Measurements from ENCODE around the gene XXYLT1.

Gene XXYLT1

DNA sequence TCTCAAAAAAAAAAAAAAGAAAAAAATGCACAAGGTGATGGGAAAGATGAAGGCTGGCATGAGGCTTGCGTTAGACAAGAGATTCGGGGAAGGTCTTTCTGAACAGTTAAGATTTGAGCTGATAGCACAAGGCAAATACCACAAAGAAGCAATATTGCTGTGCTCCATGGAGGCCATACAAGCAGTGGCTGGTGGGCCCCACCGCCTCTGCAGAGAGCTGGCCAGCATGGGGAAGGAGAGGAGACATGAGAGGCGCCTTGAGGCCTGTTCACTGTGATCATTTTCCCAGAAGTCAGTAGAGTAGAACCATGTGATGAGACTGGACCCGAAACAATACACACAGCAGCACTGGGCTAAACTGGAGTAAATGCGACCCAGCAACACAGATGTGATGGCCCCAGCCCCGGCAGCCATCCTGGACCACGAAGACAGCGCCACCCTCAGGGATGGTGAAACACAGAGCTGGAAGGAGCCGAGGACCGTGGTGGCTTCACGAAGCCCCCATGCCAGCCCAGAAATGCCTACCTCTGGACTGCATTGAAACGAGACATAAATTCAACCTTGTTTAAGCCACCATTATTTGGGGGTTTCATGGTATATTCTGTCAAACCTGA lies 5.5 kb downstream of the XXYLT1 start:
- no peak for DNase-seq

DNA sequence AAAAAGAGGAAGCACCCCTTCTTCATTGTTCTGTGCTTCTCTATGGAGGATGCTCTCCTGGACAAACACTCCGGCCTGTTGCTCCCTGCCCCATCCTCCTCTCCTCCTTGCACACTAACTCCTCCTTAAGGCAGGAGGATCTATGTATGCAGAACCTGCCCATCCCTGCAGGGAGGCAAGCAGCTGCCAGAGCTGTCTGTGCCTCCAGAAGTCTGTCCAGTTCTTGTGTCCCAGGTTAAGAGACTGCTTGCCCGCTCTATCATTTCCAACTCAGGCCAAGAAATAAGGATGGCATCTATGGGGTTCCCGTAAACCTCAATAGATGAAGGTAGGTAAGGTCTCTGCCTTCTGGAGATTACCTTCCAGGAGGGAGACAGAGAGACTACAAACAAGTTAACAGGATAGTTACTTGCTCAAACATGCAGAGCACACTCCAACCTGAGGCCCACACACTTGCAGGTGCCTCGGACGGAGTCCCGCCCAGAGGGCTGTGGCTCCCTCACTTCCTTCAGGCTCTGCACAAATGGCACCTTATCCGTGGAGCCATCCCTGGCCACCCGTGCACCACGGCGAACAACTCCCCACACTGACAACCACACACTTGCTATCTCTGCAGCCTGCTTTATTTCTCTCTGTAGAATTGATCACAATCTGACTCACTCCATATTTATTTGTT lies 6.9 kb downstream of the XXYLT1 start:
- DNase-seq: no peak

DNA sequence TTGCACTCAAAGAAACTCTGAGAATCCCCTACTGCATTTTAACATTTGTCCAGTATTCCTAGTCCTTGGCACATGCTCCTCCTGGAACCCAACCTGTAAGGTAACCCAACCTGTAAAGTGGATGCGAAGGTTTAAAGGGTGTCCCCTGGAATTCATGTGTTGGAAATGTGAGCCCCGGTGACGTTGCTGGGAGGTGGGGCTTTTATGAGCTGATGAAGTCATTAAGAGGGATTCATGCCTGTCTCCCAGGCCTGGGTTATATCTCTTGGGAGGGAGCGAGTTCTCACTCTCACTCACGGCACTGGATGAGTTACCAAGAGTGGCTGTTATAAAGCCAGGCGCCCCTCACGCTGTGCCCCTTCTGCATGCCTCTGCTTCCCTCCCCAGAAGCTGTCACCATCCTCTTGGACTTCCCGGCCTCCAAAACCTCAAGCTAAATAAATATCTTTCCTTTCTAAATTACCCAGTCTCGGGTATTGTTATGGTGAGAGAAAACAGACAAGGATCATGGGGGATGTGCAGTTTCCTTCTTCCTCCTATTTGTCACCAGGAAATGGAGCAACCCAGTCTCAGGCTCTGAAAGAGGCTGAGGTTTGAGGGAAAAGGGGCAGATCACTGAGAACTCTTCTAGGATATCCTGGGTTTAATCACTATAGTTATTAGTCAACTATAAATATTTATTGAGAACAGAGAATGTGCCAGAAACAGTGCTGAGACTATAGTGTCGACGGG lies 7.6 kb downstream of the XXYLT1 start:
- DNase-seq: no peak

DNA sequence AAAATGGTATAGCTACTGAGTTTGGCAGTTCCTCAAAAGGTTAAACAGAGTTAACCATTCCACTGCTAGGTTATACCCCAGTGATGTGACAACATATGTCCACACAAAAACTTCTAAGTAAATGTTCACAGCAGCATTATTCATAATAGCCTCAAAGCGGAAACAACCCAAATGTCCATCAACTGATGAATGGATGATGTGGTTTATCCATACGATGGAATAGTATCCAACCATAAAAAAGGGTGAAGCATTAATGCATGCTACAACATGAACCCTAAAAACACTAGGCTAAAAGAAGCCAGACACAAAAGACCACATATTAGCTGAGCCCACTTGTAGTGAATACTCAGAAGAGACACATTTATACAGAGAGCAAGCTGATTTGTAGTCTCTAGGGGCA lies 9.0 kb downstream of the XXYLT1 start:
- no peak for DNase-seq

DNA sequence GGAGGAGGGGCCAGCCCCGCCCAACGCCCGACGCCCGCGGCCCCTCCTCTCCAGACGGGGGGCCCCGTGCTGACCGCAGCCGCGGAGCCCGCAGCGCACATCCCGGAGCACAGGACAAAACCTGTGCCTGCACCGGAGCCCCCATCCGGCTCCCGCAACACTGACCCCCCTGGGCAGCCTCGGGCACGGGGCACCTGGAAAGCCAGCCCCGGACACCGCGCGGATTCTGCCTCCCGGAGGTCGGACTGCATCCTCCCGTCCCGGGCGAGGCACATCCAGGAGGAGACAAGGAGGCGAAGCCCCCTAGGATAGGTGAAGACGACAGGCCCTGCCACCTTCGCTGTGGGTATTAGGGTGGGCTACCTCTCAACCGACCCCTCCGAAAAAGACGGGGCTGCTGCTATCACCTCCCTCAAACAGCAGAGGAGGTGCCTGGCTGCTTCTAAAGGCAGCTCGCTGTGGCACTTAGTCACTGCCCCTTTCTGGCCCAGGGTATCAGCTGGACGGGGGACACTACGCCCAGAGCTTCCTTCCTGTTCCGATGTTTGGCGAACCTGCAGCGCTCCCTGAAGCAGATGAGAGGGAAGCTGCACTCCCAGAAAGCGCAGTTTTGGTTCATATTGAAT lies 10.6 kb downstream of the XXYLT1 start:
- DNase-seq: peak; percentile 89

DNA sequence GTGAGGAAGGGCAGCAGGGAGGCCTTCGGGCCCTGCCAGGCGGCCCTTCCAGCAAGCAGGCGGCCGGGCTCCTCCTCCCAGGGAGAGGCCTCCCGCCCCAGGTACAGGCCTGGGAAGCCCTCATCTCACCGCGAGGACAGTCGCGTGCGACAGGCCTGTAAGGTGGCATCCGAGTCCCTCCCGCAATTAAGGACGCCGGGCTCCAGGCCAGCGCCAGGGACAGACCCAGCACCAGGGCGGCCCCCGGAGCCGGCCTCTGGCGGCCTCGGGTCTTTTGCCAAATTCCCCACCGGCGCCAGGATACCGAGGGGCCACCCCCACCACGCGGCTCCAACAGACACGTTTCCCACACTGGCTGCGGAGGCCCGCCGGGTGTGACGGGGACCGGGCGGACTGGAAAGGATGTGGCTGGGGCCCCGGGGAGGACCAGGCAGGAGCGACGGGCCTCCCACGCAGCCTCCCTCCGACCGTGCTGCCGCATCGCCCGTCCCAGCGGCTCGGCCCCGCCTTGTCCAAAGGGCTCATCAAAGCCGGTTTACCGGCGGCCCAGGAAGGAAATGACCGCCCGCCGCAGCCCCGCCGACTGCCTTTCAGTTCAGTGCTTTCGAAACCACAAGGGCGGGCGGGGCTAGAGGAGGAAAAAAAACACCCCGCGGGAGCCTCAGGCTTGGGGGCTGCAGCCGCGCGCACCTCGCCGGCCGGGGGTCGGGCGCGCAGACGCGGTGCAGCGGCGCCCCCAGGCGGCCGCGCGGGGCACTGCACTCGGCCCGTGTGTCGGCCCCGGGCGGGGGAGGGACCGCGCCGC lies 11.3 kb downstream of the XXYLT1 start:
- DNase-seq: peak; percentile 95

DNA sequence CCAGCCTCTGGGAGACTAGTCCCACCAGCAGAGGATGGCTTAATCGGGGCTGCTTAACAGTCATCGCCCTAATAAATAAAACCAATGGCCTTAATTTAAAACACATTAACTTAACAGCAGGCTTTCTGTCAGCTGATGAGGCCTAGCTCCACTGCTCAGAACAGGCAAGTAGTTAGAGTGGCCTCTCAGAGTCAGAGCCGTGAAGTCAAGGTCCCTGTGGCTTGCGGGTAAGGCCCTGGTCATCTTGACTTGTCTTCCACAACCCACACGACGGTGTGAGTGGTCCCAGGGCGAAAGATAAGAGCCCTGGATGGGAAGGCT lies 11.8 kb downstream of the XXYLT1 start:
- peak; percentile 76 for DNase-seq

DNA sequence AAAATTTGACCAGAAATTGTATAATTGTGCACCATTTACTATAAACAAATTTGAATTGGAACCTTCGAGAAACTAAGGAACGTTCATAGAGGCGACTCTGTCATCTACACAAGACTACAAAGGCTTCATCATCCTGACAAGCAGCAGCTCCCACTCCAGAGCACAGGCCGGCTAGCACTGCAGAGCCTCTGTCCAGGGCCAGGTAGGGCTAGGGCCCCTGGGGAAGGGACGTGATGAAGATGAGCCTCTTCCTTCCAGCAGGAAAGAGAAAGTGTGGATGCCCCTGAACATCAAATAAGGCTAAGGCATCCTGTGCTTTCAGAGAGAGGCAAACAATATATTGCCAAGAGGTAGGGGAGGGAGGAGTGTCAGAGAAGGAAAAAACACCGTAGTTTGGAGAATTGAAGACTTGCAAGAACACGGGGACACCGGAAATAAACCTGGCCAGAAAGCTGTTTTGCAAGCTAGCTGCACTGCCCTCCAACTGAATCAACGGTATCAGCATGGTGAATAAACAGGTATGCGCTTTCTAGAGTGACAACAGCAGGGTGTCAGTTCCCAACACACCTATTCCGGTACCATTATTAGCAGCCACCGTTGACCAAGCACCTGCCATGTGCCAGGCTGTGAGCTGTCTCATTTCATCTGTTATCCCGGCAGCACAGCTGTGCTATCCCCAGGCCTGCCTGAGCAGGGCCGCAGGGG lies 12.4 kb downstream of the XXYLT1 start:
- DNase-seq: peak; percentile 76

DNA sequence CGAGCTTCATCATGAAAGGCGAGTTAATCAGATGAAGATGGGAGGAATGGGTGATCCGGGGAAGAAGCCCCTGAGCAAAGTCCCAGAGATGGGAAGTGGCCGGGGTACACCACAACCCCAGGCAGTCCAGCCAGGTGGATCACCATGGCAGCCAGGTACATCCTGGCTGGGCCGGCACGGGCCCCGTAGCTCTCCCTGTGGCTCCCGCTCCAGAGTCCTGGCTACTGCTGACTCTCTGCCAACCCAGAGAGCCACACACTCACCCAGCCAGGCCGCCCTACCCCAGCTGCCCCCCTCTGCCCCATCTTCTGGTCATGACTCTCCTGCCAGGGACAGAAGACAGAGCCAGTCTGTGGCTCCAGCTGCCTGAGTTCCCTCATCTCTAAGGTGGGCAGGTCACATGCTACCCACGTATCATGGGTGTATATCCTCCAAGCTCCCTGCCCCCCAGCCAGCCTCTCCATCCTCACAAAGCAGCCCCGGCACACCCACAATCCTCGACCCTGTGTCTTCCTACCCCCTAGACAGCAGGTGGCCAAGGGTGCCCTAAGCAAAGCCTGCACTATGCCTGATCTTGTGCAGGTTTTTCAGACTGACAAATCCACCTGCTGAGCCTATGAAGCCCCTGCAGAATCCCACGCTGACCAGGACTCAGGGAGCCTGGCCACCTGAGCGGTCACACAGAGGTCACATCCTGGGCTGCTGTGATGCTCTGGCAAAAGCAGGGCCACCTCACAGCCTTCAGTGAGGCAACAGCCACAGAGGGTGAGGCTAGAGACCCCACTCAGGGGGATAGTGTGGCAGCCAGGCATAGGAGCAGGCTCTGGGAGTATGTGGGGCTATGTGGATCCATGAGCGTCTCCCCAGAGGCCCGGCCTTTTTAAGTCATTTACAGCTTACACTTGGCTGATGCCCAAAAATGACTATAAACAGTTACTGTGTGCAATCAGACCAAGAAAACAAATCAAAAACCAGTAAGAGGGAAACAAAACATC lies 13.2 kb downstream of the XXYLT1 start:
- DNase-seq: no peak

DNA sequence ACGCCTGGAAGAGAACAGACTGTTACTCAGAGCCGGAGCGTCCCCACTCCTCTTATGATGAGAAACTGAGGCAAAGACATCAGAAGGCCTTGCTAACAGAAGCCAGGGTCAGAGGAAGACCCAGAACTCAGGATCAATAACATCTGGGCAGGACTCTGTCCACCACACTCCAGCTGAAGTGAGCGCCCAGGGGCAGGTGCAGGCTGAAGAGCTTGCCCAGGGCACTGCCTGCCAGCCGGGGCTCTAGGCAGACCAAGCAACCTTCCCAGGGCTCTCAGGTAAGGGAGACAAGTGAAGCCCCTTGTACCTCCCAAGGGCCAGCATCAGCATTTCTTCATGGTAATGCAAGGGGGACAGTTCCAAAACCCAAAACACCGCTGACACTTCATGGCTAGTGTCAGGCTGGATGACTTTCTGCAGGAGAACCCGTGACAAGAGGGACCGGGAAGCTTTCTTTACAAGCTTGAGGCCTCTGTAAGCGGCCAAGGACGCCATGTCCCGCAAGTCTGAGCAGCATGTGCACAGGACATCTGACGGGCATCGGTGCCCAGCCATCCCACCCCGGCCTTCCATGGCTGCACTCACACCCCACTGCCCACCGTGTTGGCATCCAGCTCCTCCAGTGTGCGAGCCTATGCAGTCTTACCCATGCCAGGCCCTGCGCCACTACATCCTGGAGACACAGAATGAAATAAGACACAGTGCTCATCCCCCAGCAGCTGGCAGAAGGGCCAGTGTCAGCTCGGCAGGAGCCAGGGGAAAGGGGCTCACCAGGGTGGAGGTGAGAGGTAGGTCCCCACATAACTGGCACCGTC lies 14.1 kb downstream of the XXYLT1 start:
- DNase-seq: no peak

DNA sequence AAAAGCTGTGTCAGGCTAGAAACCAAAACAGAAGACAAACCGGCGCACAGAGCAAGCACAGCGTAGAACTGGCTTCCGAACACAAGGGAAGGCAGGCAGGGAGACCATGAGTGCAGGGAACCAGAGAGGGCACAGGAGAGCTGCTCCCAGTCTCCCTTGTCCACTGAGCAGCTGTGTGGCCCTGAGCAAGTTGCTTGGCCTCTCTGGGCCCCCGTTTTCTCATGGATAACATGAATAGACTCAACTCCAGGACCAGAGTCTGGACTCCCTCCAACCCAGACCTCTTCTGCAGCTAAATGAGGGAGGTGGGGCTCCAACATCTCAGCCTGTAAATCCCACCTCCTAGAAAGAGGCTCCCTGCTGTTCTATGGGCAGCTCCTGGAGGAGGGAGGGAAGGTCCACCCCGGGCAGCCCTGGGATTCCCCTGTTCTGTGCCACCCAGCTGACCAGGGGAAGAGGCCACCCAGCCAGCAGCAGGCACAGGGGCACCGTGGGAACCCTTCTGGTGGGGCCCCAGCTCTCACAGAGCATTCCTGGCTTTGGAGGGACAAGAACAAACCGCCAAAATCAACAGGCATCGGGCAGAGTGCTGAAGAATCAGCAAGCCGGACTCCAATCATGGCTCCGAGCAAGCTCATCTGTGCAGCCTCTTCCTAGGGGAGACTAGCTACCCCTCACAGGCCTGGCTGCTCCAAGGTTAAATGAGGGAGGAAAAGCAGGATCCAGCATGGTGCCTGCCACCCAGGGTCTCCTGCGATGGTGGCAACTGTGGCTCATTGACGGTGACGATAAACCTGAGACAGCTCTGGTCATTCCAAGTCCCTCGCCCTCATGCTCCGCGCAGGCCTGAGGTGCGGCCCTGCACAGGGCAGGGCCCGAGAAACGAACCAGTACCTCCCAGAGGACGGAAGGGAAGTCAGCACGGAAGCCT lies 15.1 kb downstream of the XXYLT1 start:
- no peak for DNase-seq

DNA sequence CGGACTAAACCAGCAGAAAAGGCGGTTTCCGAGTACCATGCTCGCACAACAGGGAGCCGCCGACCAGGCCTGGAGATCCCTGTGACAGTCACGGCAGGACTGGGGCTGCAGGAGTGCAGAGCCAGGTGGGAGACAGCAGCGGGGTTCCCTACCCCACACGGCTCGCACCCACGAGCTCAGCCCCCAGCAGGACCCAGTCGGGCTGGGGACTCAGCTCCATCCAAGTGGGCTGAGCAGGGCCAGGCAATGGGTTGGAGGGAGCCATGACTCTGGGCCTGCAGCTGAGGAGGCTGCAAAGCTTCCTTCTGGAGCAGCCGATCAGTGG lies 15.8 kb downstream of the XXYLT1 start:
- no peak for DNase-seq

DNA sequence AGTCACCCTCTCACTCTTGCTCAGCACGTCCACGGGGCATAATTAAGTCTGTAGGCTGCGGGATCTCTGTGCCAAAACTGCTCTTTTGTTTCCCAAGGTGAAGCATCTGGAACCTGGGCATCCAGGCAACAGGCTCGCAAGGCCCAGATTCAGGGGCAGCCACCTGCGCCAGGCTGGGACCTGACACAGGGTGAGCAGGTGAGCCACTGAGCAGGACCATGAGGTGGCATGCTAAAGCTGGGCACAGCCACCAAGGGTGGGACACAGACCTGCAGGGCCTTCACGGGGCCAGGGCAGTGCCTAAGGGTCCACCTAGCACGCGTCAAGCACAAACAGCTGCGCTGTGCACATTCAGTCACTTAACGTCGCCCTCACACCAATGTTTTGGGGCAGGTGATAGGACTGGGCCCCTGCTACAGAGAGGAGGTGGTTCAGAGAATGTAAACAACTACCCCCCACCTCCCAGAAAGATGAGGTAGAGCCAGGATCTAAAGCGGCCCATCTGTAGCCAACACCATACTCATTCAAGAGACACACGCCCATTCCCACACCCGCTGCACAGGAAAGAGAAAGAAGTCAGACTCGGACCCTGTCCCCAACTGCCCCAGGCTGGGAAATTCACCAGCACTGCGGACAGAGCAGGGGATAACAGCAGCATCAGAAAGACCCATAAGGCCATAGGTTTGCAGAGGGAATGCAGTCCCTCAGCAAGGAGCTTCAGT lies 16.3 kb downstream of the XXYLT1 start:
- DNase-seq: no peak

DNA sequence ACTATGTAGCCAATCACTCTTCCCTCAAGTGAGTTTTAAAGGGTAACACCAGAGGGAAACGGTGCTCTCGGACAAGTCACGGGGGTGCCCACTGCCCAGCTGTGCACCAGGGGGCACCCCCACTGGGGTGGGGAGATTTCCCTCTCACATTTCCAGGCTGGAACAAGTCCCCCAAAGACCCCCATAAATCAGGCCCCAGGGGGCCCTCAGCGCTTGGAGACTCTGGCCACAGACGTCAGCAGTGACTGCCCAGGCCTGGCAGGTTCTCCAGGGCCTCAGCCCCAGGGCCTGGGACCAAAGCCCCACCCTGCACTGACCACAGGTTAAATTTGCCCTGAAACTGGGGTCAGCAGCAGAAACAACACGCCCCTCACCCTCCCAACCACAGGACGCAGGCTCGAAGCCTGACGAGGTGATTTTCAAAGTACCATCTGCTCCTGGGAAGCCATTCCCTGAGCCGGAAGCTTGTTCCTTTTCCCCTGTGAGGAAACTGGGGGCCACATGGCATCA lies 17.0 kb downstream of the XXYLT1 start:
- DNase-seq: no peak

DNA sequence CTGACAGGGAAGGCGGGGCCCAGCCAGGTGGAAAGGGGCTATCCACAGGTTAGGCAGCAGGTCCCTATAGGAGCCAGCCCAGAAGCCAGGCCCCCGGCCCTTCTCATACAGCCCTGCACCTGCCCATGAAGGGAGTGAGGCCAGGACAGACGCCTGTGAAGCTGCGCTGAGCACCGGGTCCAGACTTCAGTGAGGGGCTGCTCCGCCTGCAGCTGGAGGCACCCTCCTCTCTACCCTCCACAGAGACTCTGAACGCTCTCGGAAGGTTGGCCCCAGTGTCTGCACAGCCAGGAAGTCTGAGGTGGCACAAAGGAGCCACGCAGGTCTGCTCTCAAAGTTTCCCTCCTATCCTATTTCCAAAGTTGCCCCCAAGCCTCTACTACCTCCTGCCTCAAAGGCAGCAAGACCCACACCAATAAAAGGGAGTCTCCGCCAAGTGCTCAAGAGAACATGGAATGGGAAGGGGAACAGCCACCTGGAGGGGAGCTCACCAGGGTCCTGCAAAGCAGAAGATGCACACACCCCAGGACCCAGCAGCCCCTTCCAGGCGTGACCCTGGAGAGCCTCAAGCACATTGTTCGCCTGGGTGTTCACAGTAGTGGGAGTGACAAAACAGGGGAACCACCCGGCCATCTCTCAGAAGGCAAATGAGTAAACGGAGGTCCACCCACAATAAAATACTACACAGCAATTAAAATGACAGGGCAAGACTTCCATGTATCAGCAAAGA lies 19.5 kb downstream of the XXYLT1 start:
- DNase-seq: no peak

DNA sequence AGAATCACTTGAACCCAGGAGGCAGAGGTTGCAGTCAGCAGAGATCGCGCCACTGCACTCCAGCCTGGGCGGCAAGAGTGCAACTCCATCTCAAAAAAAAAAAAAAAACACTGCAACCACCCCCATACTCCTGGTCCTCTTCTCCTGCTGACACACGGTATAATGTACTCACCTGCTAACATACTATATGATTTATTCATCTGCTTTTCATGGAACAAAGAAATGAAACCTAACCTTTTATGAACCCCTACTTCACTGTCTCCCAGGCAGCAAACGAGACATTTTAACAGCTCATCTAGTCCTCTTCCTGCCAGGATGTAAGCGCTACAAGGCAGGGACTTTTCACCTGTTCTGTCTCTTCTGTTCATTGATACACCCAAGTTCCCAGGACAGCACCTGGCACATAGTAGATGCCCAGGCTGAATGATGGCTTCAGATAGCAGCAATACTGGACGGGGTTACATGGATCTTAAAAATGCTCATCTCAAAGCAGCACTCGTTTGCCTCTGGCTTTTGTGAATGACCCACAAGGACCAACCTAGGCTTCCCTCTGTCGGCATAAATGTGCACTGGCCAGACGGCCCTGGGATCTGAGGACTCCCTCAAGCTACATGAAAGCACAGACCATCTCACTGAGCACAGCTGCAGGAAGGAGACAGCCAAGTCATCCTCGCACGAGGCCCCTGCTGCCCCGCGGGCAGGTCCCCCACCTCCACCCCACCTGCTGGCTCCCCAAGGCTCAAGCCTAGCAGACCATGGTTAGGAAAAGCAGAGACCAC lies 20.3 kb downstream of the XXYLT1 start:
- peak; percentile 65 for DNase-seq

All from DMS79 treated with DMSO at 0.1 percent for 48 hours (cell line).